B cell (primary cell): ENCODE data around the gene TMEM108. TPM values are rescaled to one million over a fixed set of nuclear protein-coding genes. Genes with fewer than 3 reads are reported as not detected.

Experiments used
- ATAC-seq: fragments of 200-7000 bp; cut with Tn5 transposase; one replicate; pipeline ENCODE4 v1.10.0; 2021; ENCODE audit warnings: low read depth, mild to moderate bottlenecking, moderate number of reproducible peaks, moderate library complexity
- CTCF ChIA-PET: fragments of 350-600 bp; sonication (Branson Sonifier 250); formaldehyde crosslinking; loops from one replicate; lab custom pipeline; 2021; ENCODE audit warnings: antibody characterized with exemption, inconsistent platforms; lab: Charles Lee
- POLR2A ChIA-PET: fragments of 350-600 bp; sonication (Branson Sonifier 250); formaldehyde crosslinking; loops from one replicate; lab custom pipeline; 2021; ENCODE audit warnings: antibody characterized with exemption; lab: Charles Lee
- DNase-seq: peaks from one replicate; pipeline ENCODE4 v3.0.0; 2013
- H2AFZ ChIP-seq: 2 replicates; pipeline ENCODE4 v1.6.1; 2012; ENCODE audit warnings: mild to moderate bottlenecking, low read depth, low read length; ENCODE audit not compliant: insufficient read depth, poor library complexity, severe bottlenecking
- H3K27ac ChIP-seq, 2 donors: 1 replicate in 1 of 2; 2 replicates in 1 of 2; pipeline ENCODE4 v1.5.1; 2012 to 2013; ENCODE audit warnings: low read length in 2 of 2, mild to moderate bottlenecking in 2 of 2, moderate library complexity in 1 of 2
- H3K27me3 ChIP-seq, 4 experiments: fragments of 200-600 bp in 1 of 4; sonication (generic) in 1 of 4; replicated peaks in 1 of 4; 1 replicate in 2 of 4; 2 replicates in 2 of 4; pipeline versions ENCODE4 v1.6.1 to v1.7.0; 2013 to 2016; ENCODE audit warnings: low read length in 3 of 4, mild to moderate bottlenecking in 2 of 4, mixed read lengths in 1 of 4, moderate library complexity in 1 of 4; ENCODE audit not compliant: insufficient read depth in 4 of 4, control insufficient read depth in 3 of 4; ENCODE audit errors: control extremely low read depth in 1 of 4
- H3K36me3 ChIP-seq, 2 experiments: replicated peaks in 1 of 2; 1 replicate in 1 of 2; 2 replicates in 1 of 2; pipeline versions ENCODE4 v1.6.1 to v1.7.1; 2013; ENCODE audit warnings: low read length in 1 of 2; ENCODE audit not compliant: insufficient read depth in 2 of 2, control insufficient read depth in 1 of 2; ENCODE audit errors: control extremely low read depth in 1 of 2, extremely low read depth in 1 of 2
- H3K4me1 ChIP-seq, 2 donors: fragments of 200-600 bp in 1 of 2; sonication (generic) in 1 of 2; 1 replicate in 1 of 2; 2 replicates in 1 of 2; pipeline versions ENCODE4 v1.5.1 to v1.6.1; 2013 to 2017; ENCODE audit warnings: low read length in 2 of 2; ENCODE audit not compliant: control insufficient read depth in 2 of 2, insufficient read depth in 2 of 2
- H3K4me2 ChIP-seq: replicated peaks from 2 replicates; pipeline ENCODE3; 2012; ENCODE audit warnings: mild to moderate bottlenecking, low read depth, low read length; ENCODE audit not compliant: poor library complexity, severe bottlenecking
- H3K4me3 ChIP-seq, 5 experiments: fragments of 200-600 bp in 1 of 5; sonication (generic) in 1 of 5; 1 replicate in 3 of 5; 2 replicates in 2 of 5; pipeline versions ENCODE4 v1.5.1 to v1.7.0; 2011 to 2016; ENCODE audit warnings: low read length in 4 of 5, mild to moderate bottlenecking in 4 of 5, low read depth in 2 of 5, control low read depth in 1 of 5, moderate library complexity in 1 of 5; ENCODE audit not compliant: insufficient read depth in 1 of 5; ENCODE audit errors: control extremely low read depth in 1 of 5, extremely low read depth in 1 of 5
- H3K79me2 ChIP-seq: fragments of 200-600 bp; sonication (generic); one replicate; pipeline ENCODE4 v1.6.0; 2016; ENCODE audit warnings: low read length; ENCODE audit not compliant: control insufficient read depth, insufficient read depth
- H3K9ac ChIP-seq: fragments of 200-600 bp; sonication (generic); 2 replicates; pipeline ENCODE4 v1.6.1; 2017; ENCODE audit warnings: mild to moderate bottlenecking, low read length, moderate library complexity
- H3K9me3 ChIP-seq, 3 donors: one replicate each; pipeline versions ENCODE4 v1.6.1 to v1.7.1; 2013; ENCODE audit warnings: low read length in 2 of 3; ENCODE audit not compliant: control insufficient read depth in 2 of 3, insufficient read depth in 1 of 3; ENCODE audit errors: control extremely low read depth in 1 of 3
- H4K20me1 ChIP-seq: 2 replicates; pipeline ENCODE4 v1.6.0; 2012; ENCODE audit warnings: mild to moderate bottlenecking, low read length; ENCODE audit not compliant: insufficient read depth, control insufficient read depth, poor library complexity, severe bottlenecking
- H3K27ac Mint-ChIP-seq: one replicate; pipeline ENCODE4 v1.8.0; 2021; ENCODE audit warnings: mixed read lengths
- H3K27me3 Mint-ChIP-seq: one replicate; pipeline ENCODE4 v1.8.0; 2021; ENCODE audit warnings: mixed read lengths
- H3K4me1 Mint-ChIP-seq: one replicate; pipeline ENCODE4 v1.8.0; 2021; ENCODE audit warnings: mixed read lengths
- H3K4me3 Mint-ChIP-seq: one replicate; pipeline ENCODE4 v1.8.0; 2021; ENCODE audit warnings: mixed read lengths
- H3K9me3 Mint-ChIP-seq: one replicate; pipeline ENCODE4 v1.8.0; 2022; ENCODE audit warnings: mixed read lengths; ENCODE audit not compliant: insufficient read depth
- EZH2 ChIP-seq: IDR thresholded peaks from 2 replicates; pipeline ENCODE4 v1.6.1; 2012; ENCODE audit warnings: borderline replicate concordance, low read depth, mild to moderate bottlenecking, moderate library complexity, low read length; ENCODE audit not compliant: insufficient read depth, poor library complexity, severe bottlenecking
- WGBS: methylation state at CpG from one replicate; pipeline ENCODE4 v1.1.5; 2013; ENCODE audit warnings: missing lambda C conversion rate; ENCODE audit not compliant: insufficient coverage; 5-methylcytosine and 5-hydroxymethylcytosine counted together
- intact Hi-C: fragments of 100-400 bp; cut with micrococcal nuclease; formaldehyde crosslinking; loops from one replicate; pipeline ENCODE4 v1.10.0; 2022
- polyA plus RNA-seq: library from polyadenylated mRNA; depleted of rRNA; stranded (reverse); fragments of >200 nt; gene quantifications from 2 replicates; pipeline ENCODE4 v1.2.3, GENCODE V29; 2012
- total RNA-seq, 2 donors: library from RNA; stranded (reverse); fragments of 120-200 nt in 1 of 2; gene quantifications; 1 replicate in 1 of 2; 2 replicates in 1 of 2; pipeline versions ENCODE4 v1.2.3 to v1.2.4, GENCODE V29; 2013 to 2022
- TF ChIP-seq, protein P1 (sequence below): fragments of 200-600 bp; IDR thresholded peaks from one replicate; pipeline ENCODE4 v1.8.0; 2022; ENCODE audit warnings: antibody characterized with exemption, mild to moderate bottlenecking

Gene TMEM108
- total and polyA plus RNA-seq, 2 donors (not counting 1 experiment from before 2014, with no cell fraction given): not detected

GRCh38 chr3:133394561-133395311 lies 356.5 kb downstream of the TMEM108 start:
- Mint-ChIP-seq H3K4me3 (no peak overlapping the region), H3K27me3 (peaks cover 7% of the 10 kb centered on the region), H3K9me3 (no peaks in the 10 kb centered on the region), H3K27ac (no peak overlapping the region), H3K4me1 (peaks cover 3% of the 10 kb centered on the region)
- Histone ChIP-seq H3K9ac (no peak overlapping the region), H3K4me1 (peaks cover 0 to 7% of the 10 kb centered on the region in 2 donors), H3K4me3 (no peak overlapping the region), H3K79me2 (no peaks in the 10 kb centered on the region), H4K20me1 (no peaks in the 10 kb centered on the region), H2AFZ (no peak overlapping the region), H3K9me3 (peaks cover 0 to 8% (median 5%) of the 10 kb centered on the region in 3 donors), H3K36me3 (no peaks in the 10 kb centered on the region), H3K4me2 (no peak overlapping the region), H3K27ac (no peak overlapping the region), H3K27me3 (peaks cover 0 to 3% (median 0%) of the 10 kb centered on the region in 4 experiments)
- no peak for TF ChIP-seq EZH2
- TF ChIP-seq, protein P1, sequence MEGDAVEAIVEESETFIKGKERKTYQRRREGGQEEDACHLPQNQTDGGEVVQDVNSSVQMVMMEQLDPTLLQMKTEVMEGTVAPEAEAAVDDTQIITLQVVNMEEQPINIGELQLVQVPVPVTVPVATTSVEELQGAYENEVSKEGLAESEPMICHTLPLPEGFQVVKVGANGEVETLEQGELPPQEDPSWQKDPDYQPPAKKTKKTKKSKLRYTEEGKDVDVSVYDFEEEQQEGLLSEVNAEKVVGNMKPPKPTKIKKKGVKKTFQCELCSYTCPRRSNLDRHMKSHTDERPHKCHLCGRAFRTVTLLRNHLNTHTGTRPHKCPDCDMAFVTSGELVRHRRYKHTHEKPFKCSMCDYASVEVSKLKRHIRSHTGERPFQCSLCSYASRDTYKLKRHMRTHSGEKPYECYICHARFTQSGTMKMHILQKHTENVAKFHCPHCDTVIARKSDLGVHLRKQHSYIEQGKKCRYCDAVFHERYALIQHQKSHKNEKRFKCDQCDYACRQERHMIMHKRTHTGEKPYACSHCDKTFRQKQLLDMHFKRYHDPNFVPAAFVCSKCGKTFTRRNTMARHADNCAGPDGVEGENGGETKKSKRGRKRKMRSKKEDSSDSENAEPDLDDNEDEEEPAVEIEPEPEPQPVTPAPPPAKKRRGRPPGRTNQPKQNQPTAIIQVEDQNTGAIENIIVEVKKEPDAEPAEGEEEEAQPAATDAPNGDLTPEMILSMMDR: no peak
- no CpG with 5 or more reads among the region's 1 CpG for WGBS
- intact Hi-C loops: no loop called here
- DNase-seq: no peak
- POLR2A ChIA-PET: no interaction called here
- ATAC-seq: no peak
- CTCF ChIA-PET: interaction anchor here (1.2 kb wide), 1 partner anchor 11 kb away, joined by 3 read pairs; no protein-coding TSS in a partner anchor

GRCh38 chr3:133396906-133397305 lies 358.7 kb downstream of the TMEM108 start:
- peaks cover 3% of the 10 kb centered on the region for H3K4me1 Mint-ChIP-seq
- CTCF ChIA-PET: interaction anchor here (1.5 kb wide), 1 partner anchor 10 kb away, joined by 3 read pairs; no protein-coding TSS in a partner anchor
- intact Hi-C loops: no loop called here
- H3K27me3 Mint-ChIP-seq: peaks cover 7% of the 10 kb centered on the region
- no peak overlapping the region for H2AFZ ChIP-seq
- no peaks in the 10 kb centered on the region for H3K36me3 ChIP-seq
- H3K79me2 ChIP-seq: no peaks in the 10 kb centered on the region
- H4K20me1 ChIP-seq: no peaks in the 10 kb centered on the region
- TF ChIP-seq, protein P1: no peak
- DNase-seq: no peak
- H3K4me3 Mint-ChIP-seq: no peak overlapping the region
- peaks cover 0 to 8% (median 5%) of the 10 kb centered on the region in 3 donors for H3K9me3 ChIP-seq
- peaks cover 0 to 7% (median 0%) of the 10 kb centered on the region in 4 experiments for H3K27me3 ChIP-seq
- H3K9ac ChIP-seq: no peak overlapping the region
- H3K4me1 ChIP-seq: peaks cover 0 to 7% of the 10 kb centered on the region in 2 donors
- H3K9me3 Mint-ChIP-seq: no peaks in the 10 kb centered on the region
- POLR2A ChIA-PET: no interaction called here
- no peak overlapping the region for H3K27ac ChIP-seq
- no peak overlapping the region for H3K4me3 ChIP-seq
- H3K27ac Mint-ChIP-seq: no peak overlapping the region
- 100% methylated on average over 5 of the region's 10 CpGs for WGBS
- H3K4me2 ChIP-seq: no peak overlapping the region
- no peak for ATAC-seq
